Measurements from ENCODE around the gene GRIA3.

The GRIA3 gene

GRCh38 chrX:123447506-123447905 is 263.4 kb downstream of the GRIA3 start:
- H3K27ac ChIP-seq (ENCODE audit: extremely low read depth, low read depth, low read length): no peak overlapping the region
- POLR2A ChIA-PET: no interaction called here

GRCh38 chrX:123449335-123449734 is 265.3 kb downstream of the GRIA3 start:
- CTCF ChIA-PET: interaction anchor here (0.8 to 2.7 kb wide), 4 partner anchors 11 to 435 kb away, joined by 3 to 13 read pairs (median 4); no protein-coding TSS in a partner anchor
- H3K4me3 ChIP-seq (ENCODE audit: low read depth, low read length): no peak overlapping the region
- POLR2A ChIA-PET: interaction anchor here (0.6 kb wide), 1 partner anchor 325 kb away, joined by 3 read pairs; no protein-coding TSS in a partner anchor
- H3K36me3 ChIP-seq (ENCODE audit: control insufficient read depth in 2 of 2, insufficient read depth in 1 of 2, low read length in 2 of 2): no peaks in the 10 kb centered on the region
- H3K9me3 ChIP-seq (ENCODE audit: control insufficient read depth, insufficient read depth, low read depth, low read length): no peaks in the 10 kb centered on the region
- H3K4me1 ChIP-seq (ENCODE audit: control insufficient read depth, insufficient read depth, low read length): no peaks in the 10 kb centered on the region; the same call in 1 of the 2 replicates
- H3K27ac ChIP-seq (ENCODE audit: extremely low read depth, low read depth, low read length): no peak overlapping the region
- TF ChIP-seq ZNF626 (tag by site-specific recombination; IDR thresholded peaks at IDR 0.05): no peak
- TF ChIP-seq ZNF112 (tag by site-specific recombination; IDR thresholded peaks at IDR 0.05): no peak
- TF ChIP-seq SP7 (tag by site-specific recombination; IDR thresholded peaks at IDR 0.05): no peak
- no peak for TF ChIP-seq ZNF701 (tag by site-specific recombination; IDR thresholded peaks at IDR 0.05)
- no peak for TF ChIP-seq ZBTB8A (tag by site-specific recombination; IDR thresholded peaks at IDR 0.05)
- no peak for TF ChIP-seq ZNF449 (tag by site-specific recombination; IDR thresholded peaks at IDR 0.05)
- TF ChIP-seq PRDM6 (tag by site-specific recombination; IDR thresholded peaks at IDR 0.05): no peak
- no peak for TF ChIP-seq SETDB1 (IDR thresholded peaks at IDR 0.05; ENCODE audit: insufficient read length, low read length)
- TF ChIP-seq ZNF2 (tag by site-specific recombination; IDR thresholded peaks at IDR 0.05): no peak
- no peak for TF ChIP-seq ZNF366 (tag by site-specific recombination; conservative IDR thresholded peaks at IDR 0.05)

More at GRCh38 chrX:123447506-123447905, 263.4 kb downstream of the GRIA3 start:
- no peak for TF ChIP-seq ZNF221 (tag by site-specific recombination; IDR thresholded peaks at IDR 0.05; ENCODE audit: borderline replicate concordance)
- TF ChIP-seq ZNF639 (tag by site-specific recombination; IDR thresholded peaks at IDR 0.05): no peak
- Histone ChIP-seq H3K4me3 (ENCODE audit: low read depth, low read length) (no peak overlapping the region), H3K4me1 (ENCODE audit: control insufficient read depth, insufficient read depth, low read length) (no peaks in the 10 kb centered on the region; the same call in 1 of the 2 replicates), H3K9me3 (ENCODE audit: control insufficient read depth, insufficient read depth, low read depth, low read length) (no peaks in the 10 kb centered on the region), H3K36me3 (ENCODE audit: control insufficient read depth in 2 of 2, insufficient read depth in 1 of 2, low read length in 2 of 2) (no peaks in the 10 kb centered on the region)
- CTCF ChIA-PET: interaction anchor here (0.7 kb wide), 2 partner anchors 61 to 1135 kb away, joined by 3 read pairs; no protein-coding TSS in a partner anchor

GRCh38 chrX:123450222-123450621 is 266.1 kb downstream of the GRIA3 start:
- no peak overlapping the region for H3K27ac ChIP-seq (ENCODE audit: extremely low read depth, low read depth, low read length)
- H3K9me3 ChIP-seq (ENCODE audit: control insufficient read depth, insufficient read depth, low read depth, low read length): no peaks in the 10 kb centered on the region
- TF ChIP-seq SP2 (tag by site-specific recombination; IDR thresholded peaks at IDR 0.05) (no peak), KLF9 (tag by site-specific recombination; IDR thresholded peaks at IDR 0.05; ENCODE audit: low read depth) (no peak), ZNF768 (tag by site-specific recombination; IDR thresholded peaks at IDR 0.05) (no peak), ZNF654 (tag by site-specific recombination; IDR thresholded peaks at IDR 0.05; ENCODE audit: low read depth) (peak; percentile 63), ZNF274 (IDR thresholded peaks at IDR 0.05; ENCODE audit: low read length) (no peak), ZNF274 (tag by site-specific recombination; IDR thresholded peaks at IDR 0.05; ENCODE audit: borderline replicate concordance) (no peak)
- CTCF ChIA-PET: interaction anchor here (0.6 to 2.7 kb wide), 13 partner anchors 10 to 526 kb away, joined by 3 to 13 read pairs (median 3); no protein-coding TSS in a partner anchor
- H3K4me3 ChIP-seq (ENCODE audit: low read depth, low read length): no peak overlapping the region
- no peaks in the 10 kb centered on the region for H3K36me3 ChIP-seq (ENCODE audit: control insufficient read depth in 2 of 2, insufficient read depth in 1 of 2, low read length in 2 of 2)
- POLR2A ChIA-PET: no interaction called here
- no peaks in the 10 kb centered on the region; the same call in 1 of the 2 replicates for H3K4me1 ChIP-seq (ENCODE audit: control insufficient read depth, insufficient read depth, low read length)
